Measurements from ENCODE around the gene IL10RB. TPM values are rescaled to one million over a fixed set of nuclear protein-coding genes. Genes with fewer than 3 reads are reported as not detected.

Gene IL10RB
- total and polyA plus RNA-seq, 4 donors, result 26.7 to 89.1 (median 42.9) TPM

DNA sequence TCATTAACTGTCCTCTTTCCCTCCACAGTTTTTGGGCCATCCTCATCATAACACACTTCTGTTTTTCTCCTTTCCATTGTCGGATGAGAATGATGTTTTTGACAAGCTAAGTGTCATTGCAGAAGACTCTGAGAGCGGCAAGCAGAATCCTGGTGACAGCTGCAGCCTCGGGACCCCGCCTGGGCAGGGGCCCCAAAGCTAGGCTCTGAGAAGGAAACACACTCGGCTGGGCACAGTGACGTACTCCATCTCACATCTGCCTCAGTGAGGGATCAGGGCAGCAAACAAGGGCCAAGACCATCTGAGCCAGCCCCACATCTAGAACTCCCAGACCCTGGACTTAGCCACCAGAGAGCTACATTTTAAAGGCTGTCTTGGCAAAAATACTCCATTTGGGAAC lies 30.0 kb downstream of the IL10RB start:
- H3K9ac ChIP-seq (ENCODE audit: insufficient read depth in 1 of 2, low read length in 2 of 2), result no peak overlapping the region
- H3K27me3 ChIP-seq (ENCODE audit: control insufficient read depth in 3 of 3, insufficient read depth in 3 of 3, low read length in 2 of 3), result no peaks in the 10 kb centered on the region
- no peaks in the 10 kb centered on the region for H3K9me3 ChIP-seq (ENCODE audit: control insufficient read depth in 4 of 4, insufficient read depth in 3 of 4, low read length in 3 of 4)
- H3K27ac ChIP-seq (ENCODE audit: low read depth in 1 of 2, low read length in 1 of 2), result no peak overlapping the region
- ATAC-seq (ENCODE audit: insufficient read depth, low FRiP score) (no peak), DNase-seq (no peak)
- peaks cover 0 to 19% (median 6%) of the 10 kb centered on the region in 4 donors for H3K36me3 ChIP-seq (ENCODE audit: control insufficient read depth in 4 of 4, insufficient read depth in 4 of 4, low read length in 4 of 4)
- H3K4me1 ChIP-seq (ENCODE audit: control insufficient read depth in 5 of 5, insufficient read depth in 5 of 5, low read length in 5 of 5), result peaks cover 0 to 23% (median 3%) of the 10 kb centered on the region in 5 donors
- WGBS, 2 donors, result 90 to 92% methylated on average over 6 of the region's 6 CpGs
- TF ChIP-seq, protein P1, sequence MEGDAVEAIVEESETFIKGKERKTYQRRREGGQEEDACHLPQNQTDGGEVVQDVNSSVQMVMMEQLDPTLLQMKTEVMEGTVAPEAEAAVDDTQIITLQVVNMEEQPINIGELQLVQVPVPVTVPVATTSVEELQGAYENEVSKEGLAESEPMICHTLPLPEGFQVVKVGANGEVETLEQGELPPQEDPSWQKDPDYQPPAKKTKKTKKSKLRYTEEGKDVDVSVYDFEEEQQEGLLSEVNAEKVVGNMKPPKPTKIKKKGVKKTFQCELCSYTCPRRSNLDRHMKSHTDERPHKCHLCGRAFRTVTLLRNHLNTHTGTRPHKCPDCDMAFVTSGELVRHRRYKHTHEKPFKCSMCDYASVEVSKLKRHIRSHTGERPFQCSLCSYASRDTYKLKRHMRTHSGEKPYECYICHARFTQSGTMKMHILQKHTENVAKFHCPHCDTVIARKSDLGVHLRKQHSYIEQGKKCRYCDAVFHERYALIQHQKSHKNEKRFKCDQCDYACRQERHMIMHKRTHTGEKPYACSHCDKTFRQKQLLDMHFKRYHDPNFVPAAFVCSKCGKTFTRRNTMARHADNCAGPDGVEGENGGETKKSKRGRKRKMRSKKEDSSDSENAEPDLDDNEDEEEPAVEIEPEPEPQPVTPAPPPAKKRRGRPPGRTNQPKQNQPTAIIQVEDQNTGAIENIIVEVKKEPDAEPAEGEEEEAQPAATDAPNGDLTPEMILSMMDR (IDR thresholded peaks at IDR 0.05; ENCODE audit: control extremely low read depth, extremely low read depth), result no peak
- H3K4me3 ChIP-seq, result no peak overlapping the region

DNA sequence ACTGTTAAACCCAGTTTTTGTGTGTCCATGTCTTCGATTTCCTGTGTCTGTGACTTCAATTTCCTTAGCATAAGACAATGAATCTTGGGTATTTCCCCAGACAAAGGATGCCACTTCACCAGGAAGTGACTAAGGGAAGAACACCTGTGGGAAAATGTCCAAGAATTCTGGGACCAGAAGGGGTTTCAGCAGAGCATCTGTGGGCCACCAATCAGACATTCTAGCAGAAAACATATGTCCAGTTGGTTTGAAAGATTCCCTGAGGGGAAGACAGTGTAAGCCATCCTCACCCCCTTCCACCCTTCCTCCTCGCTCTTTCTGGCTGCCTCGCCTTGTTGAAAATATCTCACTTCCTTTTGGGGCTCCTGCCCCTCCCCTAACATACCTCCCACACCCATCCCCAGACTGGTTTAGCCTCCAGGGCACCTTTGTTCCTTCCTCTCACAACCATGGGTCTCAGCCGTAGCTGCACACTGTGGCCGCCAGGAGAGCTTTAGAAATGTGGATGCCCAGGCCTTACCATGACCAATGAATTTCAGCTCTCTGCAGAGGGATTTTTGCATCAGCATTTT lies 33.1 kb downstream of the IL10RB start:
- Histone ChIP-seq H3K36me3 (ENCODE audit: control insufficient read depth in 4 of 4, insufficient read depth in 4 of 4, low read length in 4 of 4) (peaks cover 0 to 4% (median 0%) of the 10 kb centered on the region in 4 donors), H3K9ac (ENCODE audit: insufficient read depth in 1 of 2, low read length in 2 of 2) (no peak overlapping the region), H3K4me3 (no peak overlapping the region), H3K4me1 (ENCODE audit: control insufficient read depth in 5 of 5, insufficient read depth in 5 of 5, low read length in 5 of 5) (peaks cover 3 to 11% (median 8%) of the 10 kb centered on the region in 5 donors), H3K9me3 (ENCODE audit: control insufficient read depth in 4 of 4, insufficient read depth in 3 of 4, low read length in 3 of 4) (no peaks in the 10 kb centered on the region), H3K27ac (ENCODE audit: low read depth in 1 of 2, low read length in 1 of 2) (no peak overlapping the region), H3K27me3 (ENCODE audit: control insufficient read depth in 3 of 3, insufficient read depth in 3 of 3, low read length in 2 of 3) (no peaks in the 10 kb centered on the region)
- TF ChIP-seq, protein P1 (IDR thresholded peaks at IDR 0.05; ENCODE audit: control extremely low read depth, extremely low read depth), result no peak
- DNase-seq (no peak), ATAC-seq (ENCODE audit: insufficient read depth, low FRiP score) (no peak)
- WGBS, 2 donors, result 35 to 52% methylated on average over 5 of the region's 5 CpGs

DNA sequence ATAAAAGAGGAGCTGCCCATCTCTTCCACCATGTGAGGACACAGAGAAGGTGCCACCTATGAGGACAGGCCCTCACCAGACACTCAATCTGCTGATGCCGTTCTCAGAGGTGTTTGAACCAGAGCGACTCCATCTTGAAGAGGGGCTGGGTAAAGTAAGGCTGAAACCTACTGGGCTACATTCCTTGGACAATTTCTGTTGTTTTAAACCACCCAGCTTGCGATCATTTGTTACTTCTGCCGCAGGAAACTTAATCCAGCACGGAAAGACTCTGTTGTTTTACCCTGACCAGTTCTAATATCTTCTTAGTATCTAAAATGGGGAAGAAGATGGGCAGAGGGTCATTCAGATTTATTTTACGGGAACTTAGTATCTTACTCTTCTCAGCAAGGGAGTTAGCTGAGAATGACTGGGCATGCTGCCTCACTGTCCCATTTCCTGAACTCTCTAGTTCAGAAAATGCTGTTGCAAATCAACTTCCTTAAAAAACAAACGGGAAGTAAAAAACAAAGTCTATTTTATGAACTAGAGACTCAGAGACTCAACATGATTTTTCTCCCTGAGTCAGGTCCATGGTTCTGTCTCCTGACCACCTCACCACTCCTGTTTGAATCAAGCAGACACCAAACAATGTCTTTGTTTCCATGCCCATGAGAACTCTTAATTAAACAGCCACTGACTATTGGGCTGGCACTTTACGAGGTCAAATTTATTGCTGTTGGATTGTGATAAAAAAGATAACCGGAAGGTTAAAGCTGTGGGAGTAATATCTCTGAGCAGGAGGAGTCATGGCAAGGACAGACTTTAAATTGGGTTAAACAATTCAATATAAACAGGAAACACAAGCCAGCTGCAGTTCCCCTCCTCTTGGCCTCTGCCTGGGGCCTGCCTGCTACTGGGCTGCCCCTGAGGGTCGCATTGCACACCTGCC lies 34.8 kb downstream of the IL10RB start:
- H3K27ac ChIP-seq (ENCODE audit: low read depth in 1 of 2, low read length in 1 of 2), result peak overlapping the region; percentile 49 to 82
- WGBS, 2 donors, result 29 to 41% methylated on average over 10 of the region's 10 CpGs
- peak in 2 of 3 donors; percentile 55 to 59 for DNase-seq
- H3K36me3 ChIP-seq (ENCODE audit: control insufficient read depth in 4 of 4, insufficient read depth in 4 of 4, low read length in 4 of 4), result peaks cover 0 to 4% (median 0%) of the 10 kb centered on the region in 4 donors
- H3K9me3 ChIP-seq (ENCODE audit: control insufficient read depth in 4 of 4, insufficient read depth in 3 of 4, low read length in 3 of 4), result no peaks in the 10 kb centered on the region
- no peak overlapping the region for H3K4me3 ChIP-seq
- peaks cover 3 to 8% (median 8%) of the 10 kb centered on the region in 5 donors for H3K4me1 ChIP-seq (ENCODE audit: control insufficient read depth in 5 of 5, insufficient read depth in 5 of 5, low read length in 5 of 5)
- no peak overlapping the region for H3K9ac ChIP-seq (ENCODE audit: insufficient read depth in 1 of 2, low read length in 2 of 2)
- ATAC-seq (ENCODE audit: insufficient read depth, low FRiP score), result peak; percentile 39
- H3K27me3 ChIP-seq (ENCODE audit: control insufficient read depth in 3 of 3, insufficient read depth in 3 of 3, low read length in 2 of 3), result no peaks in the 10 kb centered on the region
- TF ChIP-seq, protein P1 (IDR thresholded peaks at IDR 0.05; ENCODE audit: control extremely low read depth, extremely low read depth), result no peak
